Mesendoderm (in vitro differentiated cells): ENCODE measurements around the gene PRKAR1B.
A peak's percentile ranks its signal among the peaks of the same experiment; 100 is the strongest.

Experiments
- DNase-seq: peaks from one replicate; pipeline ENCODE4 v3.0.0; 2013
- H2AK5ac ChIP-seq: 2 replicates; pipeline ENCODE4 v1.6.1; 2013; ENCODE audit warnings: low read length, inconsistent platforms
- H2BK120ac ChIP-seq: 2 replicates; pipeline ENCODE4 v1.6.1; 2013; ENCODE audit warnings: low read depth, mild to moderate bottlenecking, low read length, moderate library complexity, mixed read lengths
- H2BK15ac ChIP-seq: replicated peaks from 2 replicates; pipeline ENCODE4 v1.6.1; 2013; ENCODE audit warnings: low read depth, mild to moderate bottlenecking, moderate library complexity
- H2BK5ac ChIP-seq: 2 replicates; pipeline ENCODE4 v1.6.1; 2013; ENCODE audit warnings: low read length, inconsistent platforms
- H3K18ac ChIP-seq: 2 replicates; pipeline ENCODE4 v1.6.1; 2013; ENCODE audit warnings: mild to moderate bottlenecking, low read length, mixed read lengths
- H3K23ac ChIP-seq: one replicate; pipeline ENCODE4 v1.6.1; 2013; ENCODE audit warnings: low read length
- H3K27ac ChIP-seq: 2 replicates; pipeline ENCODE4 v1.5.1; 2013; ENCODE audit warnings: low read depth, mild to moderate bottlenecking, inconsistent platforms, low read length, moderate library complexity
- H3K27me3 ChIP-seq: 2 replicates; pipeline ENCODE4 v1.6.1; 2013; ENCODE audit warnings: low read length, control low read depth, mild to moderate bottlenecking, inconsistent platforms; ENCODE audit not compliant: insufficient read depth, poor library complexity
- H3K36me3 ChIP-seq: 2 replicates; pipeline ENCODE4 v1.6.1; 2013; ENCODE audit warnings: low read length, inconsistent platforms; ENCODE audit not compliant: control insufficient read depth, insufficient read depth
- H3K4ac ChIP-seq: one replicate; pipeline ENCODE4 v1.6.1; 2013; ENCODE audit warnings: low read depth, mild to moderate bottlenecking, low read length, moderate library complexity
- H3K4me1 ChIP-seq: 2 replicates; pipeline ENCODE4 v1.6.1; 2013; ENCODE audit warnings: low read depth, low read length, inconsistent platforms; ENCODE audit not compliant: control insufficient read depth
- H3K4me2 ChIP-seq: 2 replicates; pipeline ENCODE4 v1.6.1; 2013; ENCODE audit warnings: low read length
- H3K4me3 ChIP-seq: 2 replicates; pipeline ENCODE4 v1.5.1; 2013; ENCODE audit warnings: mild to moderate bottlenecking, low read length
- H3K56ac ChIP-seq: one replicate; pipeline ENCODE4 v1.6.1; 2013; ENCODE audit warnings: low read length
- H3K79me1 ChIP-seq: 2 replicates; pipeline ENCODE4 v1.6.1; 2013; ENCODE audit warnings: low read length, inconsistent platforms
- H3K79me2 ChIP-seq: 2 replicates; pipeline ENCODE4 v1.6.1; 2013; ENCODE audit warnings: mild to moderate bottlenecking, low read length; ENCODE audit not compliant: control insufficient read depth, insufficient read depth
- H3K9ac ChIP-seq: 2 replicates; pipeline ENCODE4 v1.6.1; 2013; ENCODE audit warnings: low read length, inconsistent platforms
- H4K5ac ChIP-seq: one replicate; pipeline ENCODE4 v1.6.1; 2013; ENCODE audit warnings: low read length
- H4K8ac ChIP-seq: one replicate; pipeline ENCODE4 v1.6.1; 2013; ENCODE audit warnings: low read depth, mild to moderate bottlenecking, control low read depth, low read length, moderate library complexity
- WGBS: extraction: QIAGEN DNeasy Blood & Tissue Kit; methylation state at CpG from one replicate; pipeline ENCODE4 v1.1.7; 2013; ENCODE audit warnings: low lambda C conversion rate, missing lambda C conversion rate; ENCODE audit not compliant: insufficient coverage; ENCODE audit errors: extremely low coverage; 5-methylcytosine and 5-hydroxymethylcytosine counted together

Gene PRKAR1B

DNA sequence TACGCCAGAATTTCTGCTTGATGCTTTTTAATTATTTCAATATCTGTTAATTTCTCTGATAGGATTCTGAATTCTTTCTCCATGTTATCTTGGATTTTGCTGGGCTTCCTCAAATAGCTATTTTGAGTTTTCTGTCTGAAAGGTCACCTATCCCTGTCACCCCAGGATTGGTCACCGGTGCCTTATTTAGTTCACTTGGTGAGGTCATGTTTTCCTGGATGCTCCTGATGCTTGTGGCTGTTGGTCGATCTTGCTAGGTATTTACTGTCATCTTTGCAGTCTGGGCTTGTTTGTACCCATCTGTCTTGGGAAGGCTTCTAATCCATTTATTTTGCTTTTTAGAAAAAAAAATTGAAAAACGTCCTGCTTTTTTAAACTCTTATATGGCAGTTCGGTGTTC, 11.2 kb upstream of the PRKAR1B start:
- no peaks in the 10 kb centered on the region for H3K36me3 ChIP-seq
- H3K56ac ChIP-seq, result no peak overlapping the region
- H3K18ac ChIP-seq, result no peak overlapping the region
- no peaks in the 10 kb centered on the region for H3K4me1 ChIP-seq
- no peaks in the 10 kb centered on the region for H3K27me3 ChIP-seq
- H3K23ac ChIP-seq, result no peak overlapping the region
- no peak overlapping the region for H3K4ac ChIP-seq
- H2AK5ac ChIP-seq, result no peak overlapping the region
- no peak overlapping the region for H4K8ac ChIP-seq
- H3K27ac ChIP-seq, result no peak overlapping the region
- H3K4me2 ChIP-seq, result no peak overlapping the region
- H3K79me2 ChIP-seq, result peaks cover 20% of the 10 kb centered on the region
- no peak overlapping the region for H3K4me3 ChIP-seq
- H3K9ac ChIP-seq, result no peak overlapping the region
- H2BK15ac ChIP-seq, result no peak overlapping the region
- no peak overlapping the region for H2BK5ac ChIP-seq
- peaks cover 15% of the 10 kb centered on the region for H3K79me1 ChIP-seq
- H2BK120ac ChIP-seq, result no peak overlapping the region
- DNase-seq, result no peak
- no peak overlapping the region for H4K5ac ChIP-seq
- no CpG with 5 or more reads among the region's 5 CpGs for WGBS

DNA sequence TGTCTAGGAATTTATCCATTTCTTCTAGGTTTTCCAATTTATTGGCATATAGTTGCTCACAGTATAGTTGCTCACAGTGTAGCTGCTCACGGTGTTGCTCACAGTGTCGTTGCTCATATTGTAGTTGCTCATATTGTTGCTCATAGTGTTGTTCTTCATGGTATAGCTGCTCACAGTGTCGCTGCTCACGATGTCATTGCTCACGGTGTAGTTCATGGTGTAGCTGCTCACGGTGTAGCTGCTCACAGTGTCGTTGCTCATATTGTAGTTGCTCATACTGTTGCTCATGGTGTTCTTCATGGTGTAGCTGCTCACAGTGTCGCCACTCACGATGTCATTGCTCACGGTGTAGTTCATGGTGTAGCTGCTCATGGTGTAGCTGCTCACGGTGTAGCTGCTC, 7.7 kb upstream of the PRKAR1B start:
- H3K4me2 ChIP-seq, result no peak overlapping the region
- H4K8ac ChIP-seq, result no peak overlapping the region
- no peak overlapping the region for H3K9ac ChIP-seq
- no peaks in the 10 kb centered on the region for H3K27me3 ChIP-seq
- H3K23ac ChIP-seq, result no peak overlapping the region
- H3K4me3 ChIP-seq, result no peak overlapping the region
- no CpG with 5 or more reads among the region's 11 CpGs for WGBS
- H2BK15ac ChIP-seq, result no peak overlapping the region
- H3K27ac ChIP-seq, result no peak overlapping the region
- H3K4ac ChIP-seq, result no peak overlapping the region
- H3K18ac ChIP-seq, result no peak overlapping the region
- no peaks in the 10 kb centered on the region for H3K4me1 ChIP-seq
- no peak overlapping the region for H2AK5ac ChIP-seq
- no peak overlapping the region for H2BK5ac ChIP-seq
- peak; percentile 11 for DNase-seq
- peaks cover 33% of the 10 kb centered on the region for H3K79me2 ChIP-seq
- peaks cover 4% of the 10 kb centered on the region for H3K36me3 ChIP-seq
- H2BK120ac ChIP-seq, result no peak overlapping the region
- H4K5ac ChIP-seq, result no peak overlapping the region
- peaks cover 22% of the 10 kb centered on the region for H3K79me1 ChIP-seq
- H3K56ac ChIP-seq, result no peak overlapping the region

DNA sequence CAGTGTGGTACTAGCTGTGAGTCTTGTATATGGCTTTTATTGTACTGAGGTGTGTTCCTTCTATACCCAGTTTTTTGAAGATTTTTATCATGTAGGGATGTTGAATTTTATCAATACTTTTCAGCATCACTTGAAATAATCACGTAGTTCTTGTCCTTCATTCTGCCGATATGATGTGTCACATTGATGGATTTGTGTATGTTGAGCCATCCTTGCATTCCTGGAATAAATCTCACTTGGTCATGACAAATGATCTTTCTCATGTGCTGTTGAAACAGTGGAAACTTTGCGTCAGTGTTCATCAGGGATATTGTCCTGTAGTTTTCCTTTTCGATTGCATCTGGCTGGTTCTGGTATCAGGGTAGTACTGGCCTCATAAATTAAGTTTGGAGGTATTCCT, 7.1 kb upstream of the PRKAR1B start:
- Histone ChIP-seq H3K27me3 (no peaks in the 10 kb centered on the region), H3K4me2 (no peak overlapping the region), H3K36me3 (peaks cover 6% of the 10 kb centered on the region), H3K4ac (no peak overlapping the region), H3K9ac (no peak overlapping the region), H3K23ac (no peak overlapping the region), H3K4me1 (no peaks in the 10 kb centered on the region), H3K18ac (no peak overlapping the region), H3K27ac (no peak overlapping the region), H3K56ac (no peak overlapping the region), H4K5ac (no peak overlapping the region), H2BK15ac (no peak overlapping the region), H3K4me3 (no peak overlapping the region), H2AK5ac (no peak overlapping the region), H3K79me1 (peaks cover 22% of the 10 kb centered on the region), H2BK120ac (no peak overlapping the region), H4K8ac (no peak overlapping the region), H3K79me2 (peaks cover 37% of the 10 kb centered on the region), H2BK5ac (no peak overlapping the region)
- no CpG with 5 or more reads among the region's 4 CpGs for WGBS
- DNase-seq, result no peak

DNA sequence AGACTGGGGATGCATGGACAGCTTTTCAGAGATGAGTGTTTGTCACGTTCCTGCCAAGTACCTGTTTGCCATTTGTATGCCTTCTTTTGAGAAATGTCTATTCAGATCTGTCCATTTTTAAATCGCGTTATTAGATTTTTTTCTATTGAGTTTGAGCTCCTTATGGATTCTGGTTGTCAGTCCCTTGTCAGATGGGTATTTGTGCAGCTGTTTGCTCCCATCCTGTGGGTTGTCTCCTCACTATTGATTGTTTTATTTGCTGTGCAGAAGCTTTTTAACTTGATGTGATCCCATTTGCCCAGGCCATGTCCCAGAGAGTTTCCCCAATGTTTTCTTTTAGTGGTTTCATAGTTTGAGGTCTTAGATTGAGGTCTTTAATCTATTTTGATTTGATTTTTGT, 5.5 kb upstream of the PRKAR1B start:
- H2BK15ac ChIP-seq, result no peak overlapping the region
- no CpG with 5 or more reads among the region's 3 CpGs for WGBS
- no peak overlapping the region for H2AK5ac ChIP-seq
- no peak overlapping the region for H3K56ac ChIP-seq
- H3K18ac ChIP-seq, result no peak overlapping the region
- no peak overlapping the region for H4K8ac ChIP-seq
- no peak overlapping the region for H2BK5ac ChIP-seq
- no peaks in the 10 kb centered on the region for H3K4me1 ChIP-seq
- H3K4me2 ChIP-seq, result no peak overlapping the region
- H3K23ac ChIP-seq, result no peak overlapping the region
- H3K79me1 ChIP-seq, result peaks cover 29% of the 10 kb centered on the region
- no peak overlapping the region for H2BK120ac ChIP-seq
- no peak overlapping the region for H3K4me3 ChIP-seq
- H3K4ac ChIP-seq, result no peak overlapping the region
- H3K79me2 ChIP-seq, result peaks cover 45% of the 10 kb centered on the region
- peaks cover 6% of the 10 kb centered on the region for H3K36me3 ChIP-seq
- H3K27ac ChIP-seq, result no peak overlapping the region
- no peak for DNase-seq
- H4K5ac ChIP-seq, result no peak overlapping the region
- H3K27me3 ChIP-seq, result no peaks in the 10 kb centered on the region
- H3K9ac ChIP-seq, result no peak overlapping the region

DNA sequence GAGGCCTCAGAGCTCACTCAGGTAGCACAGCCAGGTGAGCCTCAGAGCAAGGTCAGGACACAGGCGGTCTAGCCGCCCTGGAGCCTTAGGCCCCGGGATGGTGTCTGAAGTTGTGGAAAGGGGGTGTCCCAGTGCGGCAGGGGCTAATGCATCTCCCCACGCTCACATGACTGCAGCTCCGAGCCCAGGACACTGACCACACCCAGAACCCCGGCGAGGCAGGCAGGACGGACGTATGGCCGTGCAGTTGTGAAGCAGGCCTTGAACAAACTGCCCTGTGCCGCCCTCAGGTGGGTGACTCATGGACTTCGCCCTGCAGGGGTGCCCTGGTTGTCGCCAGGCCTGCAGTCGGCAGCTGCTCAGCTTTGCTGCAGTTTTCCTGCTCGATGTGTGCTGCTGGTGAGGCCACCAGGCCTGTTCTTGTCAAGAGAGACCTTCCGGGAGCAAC, 5.0 kb upstream of the PRKAR1B start:
- Histone ChIP-seq H3K4me2 (no peak overlapping the region), H3K27ac (no peak overlapping the region), H3K79me1 (peaks cover 29% of the 10 kb centered on the region), H2AK5ac (no peak overlapping the region), H3K23ac (no peak overlapping the region), H2BK120ac (no peak overlapping the region), H3K9ac (no peak overlapping the region), H3K56ac (peak overlapping the region; percentile 25), H3K79me2 (peaks cover 41% of the 10 kb centered on the region), H4K5ac (no peak overlapping the region), H3K18ac (no peak overlapping the region), H3K4me3 (no peak overlapping the region), H2BK15ac (no peak overlapping the region), H3K36me3 (peaks cover 6% of the 10 kb centered on the region), H3K4me1 (no peaks in the 10 kb centered on the region), H3K27me3 (no peaks in the 10 kb centered on the region), H4K8ac (no peak overlapping the region), H3K4ac (no peak overlapping the region), H2BK5ac (no peak overlapping the region)
- no CpG with 5 or more reads among the region's 17 CpGs for WGBS
- DNase-seq, result no peak

DNA sequence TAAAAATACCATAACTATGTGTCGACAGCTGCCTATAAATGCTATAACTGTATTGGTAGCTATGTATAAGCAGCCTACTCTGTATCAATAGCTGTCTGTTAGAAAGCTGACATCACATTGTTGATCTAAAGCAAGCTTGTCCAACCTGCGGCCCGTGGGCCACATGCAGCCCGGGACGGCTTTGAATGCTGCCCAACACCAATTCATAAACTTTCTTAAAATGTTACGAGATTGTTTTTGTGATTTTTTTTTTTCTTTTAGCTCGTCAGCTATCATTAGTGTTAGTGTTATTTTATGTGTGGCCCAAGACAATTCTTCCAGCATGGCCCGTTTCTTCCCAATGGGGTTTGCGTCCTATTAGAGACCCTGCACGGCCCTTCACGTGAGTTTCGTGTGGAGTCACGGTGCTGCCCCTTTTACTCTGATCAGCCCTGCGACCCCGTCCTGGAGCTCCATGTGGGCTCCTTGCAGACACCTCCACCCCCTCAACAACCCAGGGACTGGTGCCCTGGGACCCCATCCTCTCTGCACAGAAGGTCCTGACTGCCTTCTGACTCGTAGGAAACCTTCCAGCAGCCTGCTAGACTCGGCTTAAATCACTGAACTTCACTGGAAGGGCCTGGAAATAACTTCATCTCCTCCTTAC, 4.5 kb upstream of the PRKAR1B start:
- Histone ChIP-seq H3K9ac (no peak overlapping the region), H3K36me3 (peaks cover 6% of the 10 kb centered on the region), H3K4me2 (no peak overlapping the region), H3K27me3 (no peaks in the 10 kb centered on the region), H3K27ac (no peak overlapping the region), H3K56ac (no peak overlapping the region), H3K4me1 (no peaks in the 10 kb centered on the region), H3K18ac (no peak overlapping the region), H3K79me2 (peaks cover 42% of the 10 kb centered on the region), H2BK120ac (no peak overlapping the region), H2AK5ac (no peak overlapping the region), H4K8ac (no peak overlapping the region), H3K23ac (no peak overlapping the region), H3K4me3 (no peak overlapping the region), H3K79me1 (peaks cover 29% of the 10 kb centered on the region), H2BK15ac (no peak overlapping the region), H3K4ac (no peak overlapping the region), H2BK5ac (no peak overlapping the region), H4K5ac (no peak overlapping the region)
- no CpG with 5 or more reads among the region's 17 CpGs for WGBS
- DNase-seq, result no peak
